NB4 (cell line): ENCODE measurements around the gene UIMC1.

ENCODE experiments used
- CTCF ChIP-seq: IDR thresholded peaks from one replicate; pipeline ENCODE4 v1.5.1; 2012; ENCODE audit warnings: low read depth, low read length
- MYC ChIP-seq: IDR thresholded peaks from 2 replicates; pipeline ENCODE4 v1.6.1; 2011; ENCODE audit warnings: low read depth, low read length

- no peak for TF ChIP-seq CTCF
- TF ChIP-seq MYC: no peak
These were observed 99.8 kb downstream of the UIMC1 start for GRCh38 chr5:176906796-176907195.
